MCF 10A (cell line): ENCODE data around the gene MAN2C1. TPM values are rescaled to one million over a fixed set of nuclear protein-coding genes. Genes with fewer than 3 reads are reported as not detected.
A peak's percentile ranks its signal among the peaks of the same experiment; 100 is the strongest.
"Not testable (repeated sequence)": the region's sequence is repeated elsewhere in the genome, so short reads cannot be mapped to it uniquely, and the experiment has no call there.

ENCODE experiments used
- BruUV-seq: library from RNA; stranded (reverse); fragments of 400-500 nt; replicated peaks from 2 replicates; lab custom pipeline; 2021; lab: Mats Ljungman, UMichigan
- CTCF ChIA-PET: fragments of 300-600 bp; sonication (Branson Sonifier 250); formaldehyde crosslinking; extraction: SDS; loops from one replicate; lab custom pipeline; 2021; ENCODE audit warnings: antibody characterized with exemption, inconsistent platforms; lab: Yijun Ruan, JAX
- POLR2A ChIA-PET: fragments of 300-600, 350-650 bp; sonication (Branson Sonifier 250); formaldehyde crosslinking; extraction: SDS; loops from one replicate; lab custom pipeline; 2020; ENCODE audit warnings: antibody characterized with exemption, inconsistent platforms; lab: Yijun Ruan, JAX
- DNase-seq: peaks from one replicate; pipeline ENCODE4 v3.0.0-alpha.2; 2018; ENCODE audit not compliant: unreplicated experiment
- H3K27ac Mint-ChIP-seq: one replicate; pipeline ENCODE4 v1.8.0; 2022; ENCODE audit warnings: mild to moderate bottlenecking, low read depth, mixed read lengths; ENCODE audit not compliant: unreplicated experiment
- H3K27me3 Mint-ChIP-seq: one replicate; pipeline ENCODE4 v1.8.0; 2022; ENCODE audit warnings: mixed read lengths; ENCODE audit not compliant: insufficient read depth, unreplicated experiment
- H3K36me3 Mint-ChIP-seq: one replicate; pipeline ENCODE4 v1.8.0; 2022; ENCODE audit warnings: mild to moderate bottlenecking, moderate library complexity, mixed read lengths; ENCODE audit not compliant: insufficient read depth, unreplicated experiment
- H3K4me1 Mint-ChIP-seq: one replicate; pipeline ENCODE4 v1.8.0; 2022; ENCODE audit warnings: mixed read lengths; ENCODE audit not compliant: insufficient read depth, unreplicated experiment
- H3K4me3 Mint-ChIP-seq: one replicate; pipeline ENCODE4 v1.8.0; 2022; ENCODE audit warnings: mild to moderate bottlenecking, moderate library complexity, mixed read lengths; ENCODE audit not compliant: unreplicated experiment
- H3K9me3 Mint-ChIP-seq: one replicate; pipeline ENCODE4 v1.8.0; 2022; ENCODE audit warnings: mixed read lengths; ENCODE audit not compliant: unreplicated experiment
- intact Hi-C: fragments of 100-400 bp; cut with micrococcal nuclease; formaldehyde crosslinking; loops from 2 replicates; pipeline ENCODE4 v1.14.1; 2022
- total RNA-seq: library from RNA; stranded (reverse); gene quantifications from 2 replicates; pipeline ENCODE4 v1.2.3, GENCODE V29; 2022
- TF ChIP-seq, protein P1 (sequence below): fragments of 200-600 bp; IDR thresholded peaks from one replicate; pipeline ENCODE4 v1.8.0; 2022; ENCODE audit warnings: antibody characterized with exemption, mild to moderate bottlenecking; ENCODE audit not compliant: unreplicated experiment

MAN2C1 gene
- total RNA-seq, 1 experiment from 2014 or later, result 163 TPM

DNA sequence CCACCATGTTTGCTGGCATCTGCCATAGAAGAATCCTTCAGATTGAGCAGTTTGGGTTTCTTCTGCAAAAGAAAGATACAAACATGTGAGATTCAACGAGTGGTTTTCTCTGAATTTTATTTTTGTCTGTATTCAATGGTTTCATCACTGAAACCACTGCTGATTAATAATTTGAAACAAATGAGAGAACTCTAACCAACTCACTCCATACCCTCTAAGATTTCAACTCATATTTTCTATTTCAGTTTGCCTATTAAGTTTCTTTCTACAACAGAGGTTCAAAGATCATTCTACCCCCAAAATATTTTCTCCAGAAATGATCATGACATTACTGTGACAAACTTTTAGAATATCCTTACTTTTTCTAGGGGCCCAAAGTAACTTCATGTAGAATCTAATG is 38.7 kb upstream of the MAN2C1 start:
- POLR2A ChIA-PET, result interaction anchor here (1.1 to 1.3 kb wide), 2 partner anchors 9 to 45 kb away, joined by 4 read pairs; no protein-coding TSS in a partner anchor
- Mint-ChIP-seq H3K27me3 (no peaks in the 10 kb centered on the region), H3K36me3 (peaks cover 99% of the 10 kb centered on the region), H3K9me3 (no peaks in the 10 kb centered on the region), H3K27ac (no peak overlapping the region), H3K4me3 (no peak overlapping the region), H3K4me1 (no peaks in the 10 kb centered on the region)
- no TSS peak for BruUV-seq
- TF ChIP-seq, protein P1, sequence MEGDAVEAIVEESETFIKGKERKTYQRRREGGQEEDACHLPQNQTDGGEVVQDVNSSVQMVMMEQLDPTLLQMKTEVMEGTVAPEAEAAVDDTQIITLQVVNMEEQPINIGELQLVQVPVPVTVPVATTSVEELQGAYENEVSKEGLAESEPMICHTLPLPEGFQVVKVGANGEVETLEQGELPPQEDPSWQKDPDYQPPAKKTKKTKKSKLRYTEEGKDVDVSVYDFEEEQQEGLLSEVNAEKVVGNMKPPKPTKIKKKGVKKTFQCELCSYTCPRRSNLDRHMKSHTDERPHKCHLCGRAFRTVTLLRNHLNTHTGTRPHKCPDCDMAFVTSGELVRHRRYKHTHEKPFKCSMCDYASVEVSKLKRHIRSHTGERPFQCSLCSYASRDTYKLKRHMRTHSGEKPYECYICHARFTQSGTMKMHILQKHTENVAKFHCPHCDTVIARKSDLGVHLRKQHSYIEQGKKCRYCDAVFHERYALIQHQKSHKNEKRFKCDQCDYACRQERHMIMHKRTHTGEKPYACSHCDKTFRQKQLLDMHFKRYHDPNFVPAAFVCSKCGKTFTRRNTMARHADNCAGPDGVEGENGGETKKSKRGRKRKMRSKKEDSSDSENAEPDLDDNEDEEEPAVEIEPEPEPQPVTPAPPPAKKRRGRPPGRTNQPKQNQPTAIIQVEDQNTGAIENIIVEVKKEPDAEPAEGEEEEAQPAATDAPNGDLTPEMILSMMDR, result no peak
- CTCF ChIA-PET, result interaction anchor here (0.6 to 0.7 kb wide), 2 partner anchors 9 to 13 kb away, joined by 3 read pairs; no protein-coding TSS in a partner anchor
- no peak for DNase-seq
- intact Hi-C loops, result no loop called here

DNA sequence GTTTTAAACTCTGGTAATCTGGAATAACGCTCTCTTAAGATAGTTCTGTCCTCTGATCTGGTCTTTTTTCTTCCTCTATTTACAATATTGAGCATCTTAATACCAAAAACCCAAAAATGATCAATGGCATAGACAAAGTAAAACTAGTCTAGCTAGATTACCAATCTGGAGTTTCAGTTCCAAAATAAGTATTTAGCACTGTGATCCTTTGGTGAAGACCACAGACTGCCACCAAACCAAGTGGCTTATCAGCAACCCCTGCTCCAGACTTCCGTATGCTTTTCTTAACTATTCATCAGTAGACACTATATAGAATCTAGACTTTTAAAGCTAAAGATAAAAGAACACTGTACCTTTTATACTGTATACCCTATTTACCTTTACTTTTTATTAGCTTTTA is 35.5 kb upstream of the MAN2C1 start:
- H3K9me3 Mint-ChIP-seq, result no peaks in the 10 kb centered on the region
- peaks cover 99% of the 10 kb centered on the region for H3K36me3 Mint-ChIP-seq
- TF ChIP-seq, protein P1, result no peak
- intact Hi-C loops, result no loop called here
- POLR2A ChIA-PET, result interaction anchor here (1.0 kb wide), 1 partner anchor 35 kb away, joined by 7 read pairs; the partner anchor contains the start of gene MAN2C1
- H3K27me3 Mint-ChIP-seq, result no peaks in the 10 kb centered on the region
- H3K27ac Mint-ChIP-seq, result peak overlapping the region; percentile 69
- no peak overlapping the region for H3K4me3 Mint-ChIP-seq
- DNase-seq, result no peak
- no peaks in the 10 kb centered on the region for H3K4me1 Mint-ChIP-seq
- no TSS peak for BruUV-seq
- CTCF ChIA-PET, result no interaction called here

DNA sequence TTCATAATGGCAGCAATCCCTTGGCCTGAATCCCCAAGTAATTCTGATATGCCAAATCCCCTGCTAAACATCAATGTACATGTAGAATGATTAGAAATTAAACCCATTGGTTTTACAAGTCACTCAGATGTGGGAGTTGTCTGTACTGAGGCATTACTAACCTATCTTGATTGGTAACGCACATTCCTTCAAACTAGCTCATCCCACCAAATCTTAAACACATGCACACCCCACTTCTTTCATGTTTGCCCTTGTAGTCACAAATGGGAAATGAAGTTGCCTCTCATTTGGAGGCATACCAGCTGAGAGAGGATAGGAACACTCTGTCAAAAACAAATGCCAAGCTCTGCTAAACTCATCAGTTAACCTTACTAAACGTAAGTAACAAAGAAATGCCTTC is 29.1 kb upstream of the MAN2C1 start:
- TF ChIP-seq, protein P1, result no peak
- H3K27me3 Mint-ChIP-seq, result no peaks in the 10 kb centered on the region
- H3K36me3 Mint-ChIP-seq, result peaks cover 97% of the 10 kb centered on the region
- no peak for DNase-seq
- intact Hi-C loops, result no loop called here
- H3K9me3 Mint-ChIP-seq, result no peaks in the 10 kb centered on the region
- ChIA-PET POLR2A (interaction anchor here (1.0 to 1.2 kb wide), 2 partner anchors 23 to 29 kb away, joined by 3 to 4 read pairs; partner anchors contain the start of gene MAN2C1), CTCF (interaction anchor here (0.7 kb wide), 1 partner anchor 40 kb away, joined by 3 read pairs; no protein-coding TSS in a partner anchor)
- H3K4me3 Mint-ChIP-seq, result no peak overlapping the region
- no TSS peak for BruUV-seq
- H3K27ac Mint-ChIP-seq, result no peak overlapping the region
- H3K4me1 Mint-ChIP-seq, result no peaks in the 10 kb centered on the region

DNA sequence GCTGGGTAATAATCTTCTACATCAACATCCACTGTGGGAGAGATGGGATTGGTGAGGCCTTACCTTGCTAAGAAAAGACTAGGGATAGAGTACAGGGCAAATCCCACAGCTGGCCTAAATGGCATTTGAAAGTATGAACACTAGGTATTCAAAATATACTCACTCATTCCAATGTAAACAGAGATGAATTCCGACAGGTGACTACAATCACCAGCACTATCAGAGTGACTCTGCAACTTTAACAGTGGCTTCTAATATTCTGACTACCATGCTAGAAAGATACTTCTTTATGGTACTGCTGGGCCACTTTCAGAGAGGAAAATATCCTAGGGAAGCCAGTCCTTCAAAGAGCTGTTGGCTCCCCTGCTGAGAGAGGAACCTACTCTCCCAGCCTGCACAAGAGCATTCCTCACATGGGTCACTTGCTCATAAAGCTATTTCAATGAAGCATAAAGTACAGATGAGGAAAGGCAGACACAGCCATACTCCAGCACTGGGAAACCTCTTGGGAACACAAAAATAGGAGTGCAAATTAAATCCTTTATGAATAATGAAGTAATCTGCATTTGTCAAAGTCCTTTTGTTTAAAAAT is 21.5 kb upstream of the MAN2C1 start:
- BruUV-seq, result no TSS peak
- Mint-ChIP-seq H3K27me3 (no peaks in the 10 kb centered on the region), H3K27ac (no peak overlapping the region), H3K4me3 (no peak overlapping the region), H3K9me3 (no peaks in the 10 kb centered on the region), H3K4me1 (no peaks in the 10 kb centered on the region), H3K36me3 (peaks cover 100% of the 10 kb centered on the region)
- TF ChIP-seq, protein P1, result no peak
- intact Hi-C loops, result no loop called here
- CTCF ChIA-PET, result interaction anchor here (1.1 to 1.6 kb wide), 3 partner anchors 12 to 64 kb away, joined by 3 to 4 read pairs (median 3); partner anchors contain the start of gene MAN2C1
- no peak for DNase-seq
- POLR2A ChIA-PET, result no interaction called here

DNA sequence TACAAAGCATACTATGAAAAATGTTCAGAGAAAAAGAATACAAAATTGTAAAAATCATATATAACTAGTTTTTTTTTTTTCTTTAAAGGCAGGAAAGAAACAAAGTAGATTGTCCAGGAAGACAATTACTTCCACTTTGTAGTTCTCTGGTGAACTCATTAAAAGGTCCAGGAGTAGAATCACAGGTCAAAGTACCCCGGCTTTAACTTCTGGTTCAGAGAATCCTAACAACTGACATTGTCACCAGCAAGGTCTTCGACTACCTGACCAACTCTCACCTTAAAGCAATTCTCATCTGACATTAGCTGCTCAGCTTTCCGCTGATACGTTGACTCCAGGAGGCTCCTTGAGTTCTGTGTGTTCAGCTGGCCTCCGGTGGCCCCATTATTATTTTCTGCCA is 15.6 kb upstream of the MAN2C1 start:
- H3K4me1 Mint-ChIP-seq, H3K27ac Mint-ChIP-seq, intact Hi-C loops, H3K9me3 Mint-ChIP-seq, H3K27me3 Mint-ChIP-seq, BruUV-seq, POLR2A ChIA-PET, CTCF ChIA-PET, H3K4me3 Mint-ChIP-seq, DNase-seq: not testable (repeated sequence)
- H3K36me3 Mint-ChIP-seq, result peaks cover 100% of the 10 kb centered on the region
